ENCODE results near the gene BMP2K. TPM values are rescaled to one million over a fixed set of nuclear protein-coding genes. Genes with fewer than 3 reads are reported as not detected.

Gene BMP2K
- total RNA-seq, 6 donors from 2014 or later: 34.2 to 50.3 (median 42.1) TPM

GRCh38 chr4:78930016-78930629 is 154.0 kb downstream of the BMP2K start:
- H3K4me1 ChIP-seq: no peaks in the 10 kb centered on the region
- H3K9me3 ChIP-seq: no peaks in the 10 kb centered on the region
- no peak overlapping the region for H3K4me3 ChIP-seq
- no peaks in the 10 kb centered on the region for H3K27me3 ChIP-seq
- no peak overlapping the region for H3K27ac ChIP-seq
- ATAC-seq (ENCODE audit: low FRiP score in 2 of 2) (no peak), DNase-seq (no peak)
- TF ChIP-seq EP300 (IDR thresholded peaks at IDR 0.05): no peak
- no peak for TF ChIP-seq CTCF (IDR thresholded peaks at IDR 0.05)
- no peak for TF ChIP-seq POLR2AphosphoS5 (IDR thresholded peaks at IDR 0.05)
- TF ChIP-seq POLR2A (IDR thresholded peaks at IDR 0.05): no peak
- WGBS, 2 donors: 96% methylated on average over 6 of the region's 6 CpGs
- peaks cover 0 to 29% (median 8%) of the 10 kb centered on the region in 4 donors for H3K36me3 ChIP-seq

DNA sequence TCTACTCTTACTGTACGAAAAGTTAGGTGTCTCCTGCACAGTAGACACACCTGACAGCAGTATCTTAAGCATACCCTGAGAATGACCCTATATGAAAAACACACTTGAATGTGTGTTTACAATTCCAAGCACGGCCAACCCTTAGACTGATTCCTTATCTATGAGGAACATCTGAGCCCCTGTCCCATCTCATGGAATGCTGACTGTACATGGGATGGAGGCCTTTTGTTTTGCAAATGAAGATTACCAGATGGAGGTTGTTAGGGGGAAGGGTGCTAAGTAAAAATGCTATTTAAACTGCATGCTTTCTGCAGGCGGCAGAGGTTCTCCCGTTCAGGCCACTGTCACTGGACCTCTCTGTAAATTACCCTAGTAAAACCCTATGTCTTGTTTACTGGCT is 160.8 kb downstream of the BMP2K start:
- H3K36me3 ChIP-seq: peaks cover 0 to under 1% (median 0%) of the 10 kb centered on the region in 4 donors
- H3K9me3 ChIP-seq: no peaks in the 10 kb centered on the region
- peaks cover 5 to 21% (median 12%) of the 10 kb centered on the region in 4 donors for H3K4me1 ChIP-seq
- no peaks in the 10 kb centered on the region for H3K27me3 ChIP-seq
- no peak for ATAC-seq (ENCODE audit: low FRiP score in 2 of 2)
- TF ChIP-seq EP300 (IDR thresholded peaks at IDR 0.05): no peak
- TF ChIP-seq CTCF (IDR thresholded peaks at IDR 0.05): no peak
- TF ChIP-seq POLR2A (IDR thresholded peaks at IDR 0.05): no peak
- TF ChIP-seq POLR2AphosphoS5 (IDR thresholded peaks at IDR 0.05): no peak
- WGBS, 2 donors: 76 to 83% methylated on average over 4 of the region's 4 CpGs
- DNase-seq: no peak
- H3K27ac ChIP-seq: no peak overlapping the region
- H3K4me3 ChIP-seq: no peak overlapping the region

DNA sequence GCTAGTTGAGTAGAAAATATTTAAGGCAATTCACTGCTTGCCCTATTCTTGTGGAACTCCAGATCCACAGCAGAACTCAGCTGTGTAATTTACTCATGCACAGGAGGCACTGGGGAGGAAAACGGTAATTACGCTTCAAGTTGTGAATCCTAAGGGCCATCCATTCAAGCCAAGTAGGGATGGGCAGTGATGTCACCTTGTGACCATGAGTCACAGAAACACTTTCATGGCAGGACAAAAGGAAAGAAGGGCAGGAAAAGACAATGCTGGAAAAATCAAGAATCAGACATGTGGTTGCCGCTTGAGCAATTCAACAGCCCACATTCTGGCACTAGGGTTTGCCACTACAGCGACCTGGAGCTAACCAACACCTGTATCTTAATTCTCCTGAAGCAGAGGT is 161.7 kb downstream of the BMP2K start:
- peaks cover 5 to 21% (median 12%) of the 10 kb centered on the region in 4 donors for H3K4me1 ChIP-seq
- no peak overlapping the region for H3K27ac ChIP-seq
- 90 to 95% methylated on average over 4 of the region's 4 CpGs for WGBS, 2 donors
- ATAC-seq (ENCODE audit: low FRiP score in 2 of 2) (peak in 1 of 2 donors; percentile 23), DNase-seq (no peak)
- no peaks in the 10 kb centered on the region for H3K27me3 ChIP-seq
- no peaks in the 10 kb centered on the region for H3K36me3 ChIP-seq
- no peaks in the 10 kb centered on the region for H3K9me3 ChIP-seq
- no peak overlapping the region for H3K4me3 ChIP-seq
- TF ChIP-seq CTCF (IDR thresholded peaks at IDR 0.05) (no peak), EP300 (IDR thresholded peaks at IDR 0.05) (no peak), POLR2AphosphoS5 (IDR thresholded peaks at IDR 0.05) (no peak), POLR2A (IDR thresholded peaks at IDR 0.05) (no peak)

DNA sequence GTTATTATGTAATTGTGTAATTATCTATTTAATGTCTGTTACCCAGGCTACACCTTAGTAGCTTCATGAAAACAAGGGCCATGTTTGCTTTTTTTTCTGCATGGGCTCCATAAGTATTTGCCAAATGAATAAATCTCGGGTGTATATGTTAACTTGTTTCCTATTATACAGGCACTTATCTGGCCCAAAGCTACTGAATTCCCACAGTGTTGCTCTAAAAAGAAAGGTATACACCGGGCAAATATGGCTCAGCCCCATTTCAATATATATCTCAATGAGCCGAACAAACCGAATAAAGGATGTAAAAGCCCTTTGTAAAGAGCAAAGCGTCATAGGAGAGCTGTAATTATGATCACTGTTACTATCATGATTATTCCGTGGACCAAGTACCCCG is 162.3 kb downstream of the BMP2K start:
- Histone ChIP-seq H3K36me3 (no peaks in the 10 kb centered on the region), H3K27me3 (no peaks in the 10 kb centered on the region), H3K4me1 (peaks cover 5 to 21% (median 12%) of the 10 kb centered on the region in 4 donors), H3K27ac (peak overlapping the region in 1 of 4 donors; percentile 82), H3K4me3 (peak overlapping the region; percentile 69 to 85 (median 82)), H3K9me3 (no peaks in the 10 kb centered on the region)
- ATAC-seq (ENCODE audit: low FRiP score in 2 of 2) (no peak), DNase-seq (no peak)
- WGBS, 2 donors: 11 to 12% methylated on average over 7 of the region's 7 CpGs
- TF ChIP-seq CTCF (IDR thresholded peaks at IDR 0.05) (no peak), EP300 (IDR thresholded peaks at IDR 0.05) (no peak), POLR2AphosphoS5 (IDR thresholded peaks at IDR 0.05) (no peak), POLR2A (IDR thresholded peaks at IDR 0.05) (no peak)
